Mucosa of descending colon (tissue), 3 donors: ENCODE data around the gene ABHD12B. TPM values are rescaled to one million over a fixed set of nuclear protein-coding genes. Genes with fewer than 3 reads are reported as not detected.

ENCODE experiments used
- ATAC-seq: fragments of 200-7000 bp; cut with Tn5 transposase; one replicate; pipeline ENCODE4 v1.9.1; 2020; ENCODE audit warnings: mild to moderate bottlenecking, moderate library complexity
- DNase-seq, 3 donors: peaks; one replicate each; pipeline ENCODE4 v3.0.0-alpha.2; 2020
- H3K36me3 ChIP-seq: fragments of 200-600 bp; one replicate; pipeline ENCODE4 v1.8.0; 2021; ENCODE audit warnings: low read depth, mild to moderate bottlenecking
- H3K4me1 ChIP-seq: fragments of 200-600 bp; one replicate; pipeline ENCODE4 v1.8.0; 2021; ENCODE audit warnings: low read depth, mild to moderate bottlenecking
- H3K4me3 ChIP-seq: fragments of 200-600 bp; one replicate; pipeline ENCODE4 v1.8.0; 2021; ENCODE audit warnings: mild to moderate bottlenecking
- H3K9me3 ChIP-seq: fragments of 200-600 bp; one replicate; pipeline ENCODE4 v1.8.0; 2021; ENCODE audit warnings: mild to moderate bottlenecking
- CTCF ChIP-seq: fragments of 200-600 bp; IDR thresholded peaks from one replicate; pipeline ENCODE4 v1.8.0; 2022; ENCODE audit warnings: antibody characterized with exemption, mild to moderate bottlenecking
- intact Hi-C, 2 donors: fragments of 100-400 bp; cut with DNase I in 1 of 2; cut with micrococcal nuclease in 1 of 2; formaldehyde crosslinking; loops; one replicate each; pipeline versions ENCODE4 v1.11.0 to v1.11.1; 2022; cut with DNase I, micrococcal nuclease
- total RNA-seq, 3 donors: library from RNA; stranded (reverse); fragmentation: NEBNext Ultra II Directional in 2 of 3; extraction: Animal tissue kit (Norgen Biotek cat#: 25700) in 2 of 3; gene quantifications; one replicate each; pipeline versions ENCODE4 v1.2.1 to v1.2.4, GENCODE V29; 2021 to 2023
- donor health status: DM: no; HTN: no; CAD: no; lungs with moderate emphysema.
- donor health status: DM: no; HTN: no; CAD: no.
- donor health status: DM: no; HTN: yes; CAD: no.

The ABHD12B gene
- total RNA-seq, 3 donors from 2014 or later, result 3.1 to 16.2 (median 14.2) TPM

DNA sequence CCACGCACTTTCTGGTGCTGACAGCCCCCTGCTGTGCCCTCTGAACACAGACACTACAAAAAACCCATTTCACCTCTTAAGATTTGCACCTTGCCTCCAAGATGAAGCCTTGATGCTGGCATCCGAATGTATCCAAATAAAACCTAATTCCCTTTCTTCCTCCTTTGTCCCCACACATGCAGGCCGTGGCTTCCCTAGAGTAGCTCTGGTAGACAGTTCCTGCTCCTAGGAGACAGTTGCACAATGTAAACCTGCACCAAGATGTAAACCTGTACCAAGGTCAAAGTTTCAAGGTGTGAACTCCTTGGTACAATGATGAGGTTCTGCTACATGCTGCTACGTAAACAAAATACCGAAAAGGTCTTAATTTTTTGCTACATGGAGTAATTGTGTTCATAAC is 625 bp upstream of the ABHD12B start:
- intact Hi-C loops, result no loop called here
- DNase-seq (peak in 1 of 3 donors; percentile 53), ATAC-seq (peak; percentile 91)
- TF ChIP-seq CTCF, result no peak
- peaks cover 4% of the 10 kb centered on the region for H3K4me1 ChIP-seq
- H3K4me3 ChIP-seq, result no peak overlapping the region
- no peaks in the 10 kb centered on the region for H3K36me3 ChIP-seq
- H3K9me3 ChIP-seq, result no peaks in the 10 kb centered on the region

DNA sequence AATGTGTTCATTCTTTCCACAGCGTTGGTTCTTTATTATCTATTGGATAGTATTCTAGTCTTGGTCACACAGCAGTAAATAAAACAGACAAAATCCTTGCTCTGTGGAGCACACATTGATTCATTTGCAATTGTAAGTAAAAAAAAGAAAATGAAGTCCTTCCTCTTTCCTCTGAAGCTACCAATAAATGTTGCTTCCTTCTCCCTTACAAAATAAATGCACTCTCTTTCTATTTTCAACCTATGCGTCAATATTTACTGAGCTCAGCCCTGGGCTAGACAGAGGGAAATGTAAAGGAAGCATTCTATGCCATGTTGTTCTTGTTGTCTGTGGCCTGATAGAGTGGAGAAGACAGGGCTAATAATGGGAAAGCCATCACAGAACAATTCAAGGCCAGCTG is 2.9 kb downstream of the ABHD12B start:
- ATAC-seq, result peak; percentile 48
- no peak for TF ChIP-seq CTCF
- DNase-seq, result no peak

DNA sequence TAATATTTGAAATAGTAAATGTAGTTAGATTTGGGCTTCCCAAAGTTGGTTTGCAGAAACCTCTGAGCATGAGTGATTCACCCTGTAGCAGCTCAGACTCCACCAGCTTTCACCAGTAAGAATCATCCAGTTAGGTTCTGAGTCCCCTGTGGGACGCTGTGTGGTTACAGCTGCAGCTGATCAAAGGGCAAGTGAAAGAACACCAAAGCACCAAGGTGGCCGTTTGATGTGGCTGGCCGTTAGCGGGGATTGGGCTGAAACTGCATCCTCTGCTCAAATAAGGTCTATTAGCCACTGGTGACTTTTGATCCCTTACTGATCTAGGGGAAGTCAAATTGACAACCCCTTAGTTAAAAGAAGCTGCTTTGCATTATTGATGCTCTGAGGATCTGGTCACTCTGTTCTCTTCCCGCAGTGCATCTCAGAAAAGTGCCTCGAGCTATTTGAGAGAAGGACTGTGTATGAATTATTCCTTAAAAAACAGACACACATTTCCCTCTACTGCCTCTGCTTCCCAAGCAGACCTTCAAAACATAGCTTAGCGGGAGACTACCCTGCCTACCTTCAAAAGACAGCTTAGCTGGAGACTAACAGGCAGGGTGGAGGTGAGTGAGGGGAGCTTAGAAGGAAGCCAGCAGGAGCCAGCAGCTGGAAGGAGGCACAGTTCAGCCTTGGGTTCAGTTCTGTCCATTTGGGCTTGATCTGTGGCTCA is 3.7 kb downstream of the ABHD12B start:
- no peak for TF ChIP-seq CTCF
- H3K36me3 ChIP-seq, result no peaks in the 10 kb centered on the region
- no peak for DNase-seq
- intact Hi-C loops, result no loop called here
- H3K4me1 ChIP-seq, result peaks cover 4% of the 10 kb centered on the region
- no peak overlapping the region for H3K4me3 ChIP-seq
- ATAC-seq, result peak; percentile 28
- no peaks in the 10 kb centered on the region for H3K9me3 ChIP-seq

More for the DNA sequence above, 2.9 kb downstream of the ABHD12B start:
- Histone ChIP-seq H3K4me3 (no peak overlapping the region), H3K4me1 (peaks cover 4% of the 10 kb centered on the region), H3K9me3 (no peaks in the 10 kb centered on the region), H3K36me3 (no peaks in the 10 kb centered on the region)
- intact Hi-C loops, result no loop called here

- intact Hi-C loops, result no loop called here
- ATAC-seq (peak; percentile 91), DNase-seq (peak in 2 of 3 donors; percentile 50 to 70)
- Histone ChIP-seq H3K4me1 (no peaks in the 10 kb centered on the region), H3K9me3 (no peaks in the 10 kb centered on the region), H3K4me3 (no peak overlapping the region), H3K36me3 (no peaks in the 10 kb centered on the region)
- no peak for TF ChIP-seq CTCF
Measured at GRCh38 chr14:50882932-50883826, 11.3 kb downstream of the ABHD12B start.

DNA sequence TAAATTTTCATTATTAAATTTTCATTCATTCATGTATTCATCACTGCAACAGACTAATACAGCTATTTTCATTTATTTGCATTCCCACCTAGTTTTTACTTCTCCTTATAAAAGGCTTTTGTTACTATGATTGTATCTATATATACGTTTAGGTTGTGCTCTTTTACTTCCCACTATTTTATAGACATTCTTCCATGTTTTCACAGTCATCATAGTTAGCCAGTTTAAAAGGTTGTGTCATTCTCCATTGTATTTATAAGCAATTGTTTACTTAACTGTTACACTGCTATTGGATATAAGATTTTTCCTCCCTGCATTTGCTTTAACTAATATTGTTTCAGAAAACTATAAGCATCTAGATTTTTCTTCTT is 12.0 kb downstream of the ABHD12B start:
- intact Hi-C loops, result no loop called here
- no peak overlapping the region for H3K4me3 ChIP-seq
- H3K4me1 ChIP-seq, result no peaks in the 10 kb centered on the region
- no peak for TF ChIP-seq CTCF
- DNase-seq (no peak), ATAC-seq (peak; percentile 26)
- no peaks in the 10 kb centered on the region for H3K36me3 ChIP-seq
- no peaks in the 10 kb centered on the region for H3K9me3 ChIP-seq
